CD4-positive, alpha-beta memory T cell (primary cell): Measurements from ENCODE around the gene SLX4IP. TPM values are rescaled to one million over a fixed set of nuclear protein-coding genes. Genes with fewer than 3 reads are reported as not detected.

ENCODE experiments used
- CTCF ChIA-PET: fragments of 350-600 bp; sonication (Branson Sonifier 250); formaldehyde crosslinking; loops from one replicate; lab custom pipeline; 2021; ENCODE audit warnings: inconsistent platforms; ENCODE audit not compliant: partially characterized antibody; lab: Charles Lee
- POLR2A ChIA-PET: fragments of 350-600 bp; sonication (Branson Sonifier 250); formaldehyde crosslinking; loops from one replicate; lab custom pipeline; 2021; ENCODE audit not compliant: partially characterized antibody; lab: Charles Lee
- DNase-seq, 5 donors: peaks; one replicate each; pipeline versions ENCODE4 v3.0.0 to v3.0.0-alpha.2; 2020 to 2022; ENCODE audit warnings: mixed read lengths in 1 of 5
- H3K27ac ChIP-seq: one replicate; pipeline ENCODE4 v1.7.0; 2013; ENCODE audit warnings: low read depth, low read length
- H3K27me3 ChIP-seq: 2 replicates; pipeline ENCODE4 v1.7.0; 2013; ENCODE audit warnings: mild to moderate bottlenecking, low read length, moderate library complexity; ENCODE audit not compliant: insufficient read depth
- H3K36me3 ChIP-seq: 2 replicates; pipeline ENCODE4 v1.7.0; 2013; ENCODE audit warnings: mild to moderate bottlenecking, low read length, moderate library complexity; ENCODE audit not compliant: insufficient read depth
- H3K4me1 ChIP-seq: 2 replicates; pipeline ENCODE4 v1.7.0; 2013; ENCODE audit warnings: mild to moderate bottlenecking, low read length, moderate library complexity; ENCODE audit not compliant: insufficient read depth
- H3K4me3 ChIP-seq, 2 donors: one replicate each; pipeline ENCODE4 v1.7.0; 2013; ENCODE audit warnings: low read length in 2 of 2, mild to moderate bottlenecking in 1 of 2
- H3K9me3 ChIP-seq, 2 donors: one replicate each; pipeline ENCODE4 v1.7.0; 2013; ENCODE audit warnings: low read length in 2 of 2, control low read depth in 1 of 2; ENCODE audit not compliant: control insufficient read depth in 1 of 2
- H3K27ac Mint-ChIP-seq, 7 donors: one replicate each; pipeline ENCODE4 v1.8.0; 2020 to 2021; ENCODE audit warnings: mixed read lengths in 7 of 7, mild to moderate bottlenecking in 6 of 7, inconsistent platforms in 3 of 7, moderate library complexity in 3 of 7
- H3K27me3 Mint-ChIP-seq, 2 donors: one replicate each; pipeline ENCODE4 v1.8.0; 2020 to 2021; ENCODE audit warnings: mixed read lengths in 2 of 2
- H3K36me3 Mint-ChIP-seq, 2 donors: one replicate each; pipeline ENCODE4 v1.8.0; 2020 to 2021; ENCODE audit warnings: mixed read lengths in 2 of 2, inconsistent platforms in 1 of 2, mild to moderate bottlenecking in 1 of 2
- H3K4me1 Mint-ChIP-seq, 4 donors: one replicate each; pipeline ENCODE4 v1.8.0; 2020 to 2021; ENCODE audit warnings: mixed read lengths in 4 of 4, mild to moderate bottlenecking in 1 of 4
- H3K4me3 Mint-ChIP-seq, 8 donors: one replicate each; pipeline ENCODE4 v1.8.0; 2020 to 2021; ENCODE audit warnings: mixed read lengths in 8 of 8, mild to moderate bottlenecking in 7 of 8, moderate library complexity in 6 of 8, inconsistent platforms in 3 of 8
- H3K9me3 Mint-ChIP-seq, 8 donors: one replicate each; pipeline ENCODE4 v1.8.0; 2020 to 2021; ENCODE audit warnings: mixed read lengths in 8 of 8, mild to moderate bottlenecking in 5 of 8, inconsistent platforms in 3 of 8, moderate library complexity in 1 of 8
- intact Hi-C: fragments of 100-400 bp; cut with micrococcal nuclease; formaldehyde crosslinking; loops from one replicate; pipeline ENCODE4 v1.15.1; 2023
- polyA plus RNA-seq, 2 donors: library from polyadenylated mRNA; unstranded; fragments of 300-500 nt; fragmentation: Illumina TruSeq; gene quantifications; one replicate each; pipeline ENCODE4 v1.2.3, GENCODE V29; 2021
- total RNA-seq, 2 experiments: library from RNA; stranded (reverse); gene quantifications; one replicate each; pipeline ENCODE4 v1.2.3, GENCODE V29; 2021

The SLX4IP gene
- total and polyA plus RNA-seq, 4 experiments from 2014 or later = 1.5 to 6.6 (median 4.0) TPM

GRCh38 chr20:10671919-10672623 lies 237.0 kb downstream of the SLX4IP start:
- Histone ChIP-seq H3K27me3 (peaks cover 11% of the 10 kb centered on the region), H3K4me3 (peak overlapping the region; percentile 36 to 38), H3K36me3 (no peaks in the 10 kb centered on the region), H3K9me3 (no peaks in the 10 kb centered on the region), H3K27ac (no peak overlapping the region), H3K4me1 (peaks cover 17% of the 10 kb centered on the region)
- Mint-ChIP-seq H3K4me1 (peaks cover 4 to 35% (median 21%) of the 10 kb centered on the region in 4 donors), H3K4me3 (peak overlapping the region; percentile 77 to 85 (median 82)), H3K27me3 (peaks cover 37 to 52% of the 10 kb centered on the region in 2 donors), H3K36me3 (no peaks in the 10 kb centered on the region), H3K27ac (peak overlapping the region in 2 of 7 donors; percentile 48 to 66), H3K9me3 (peaks cover 0 to 2% (median 0%) of the 10 kb centered on the region in 8 donors)
- POLR2A ChIA-PET = no interaction called here
- intact Hi-C loops = no loop called here
- CTCF ChIA-PET = no interaction called here
- DNase-seq = no peak

DNA sequence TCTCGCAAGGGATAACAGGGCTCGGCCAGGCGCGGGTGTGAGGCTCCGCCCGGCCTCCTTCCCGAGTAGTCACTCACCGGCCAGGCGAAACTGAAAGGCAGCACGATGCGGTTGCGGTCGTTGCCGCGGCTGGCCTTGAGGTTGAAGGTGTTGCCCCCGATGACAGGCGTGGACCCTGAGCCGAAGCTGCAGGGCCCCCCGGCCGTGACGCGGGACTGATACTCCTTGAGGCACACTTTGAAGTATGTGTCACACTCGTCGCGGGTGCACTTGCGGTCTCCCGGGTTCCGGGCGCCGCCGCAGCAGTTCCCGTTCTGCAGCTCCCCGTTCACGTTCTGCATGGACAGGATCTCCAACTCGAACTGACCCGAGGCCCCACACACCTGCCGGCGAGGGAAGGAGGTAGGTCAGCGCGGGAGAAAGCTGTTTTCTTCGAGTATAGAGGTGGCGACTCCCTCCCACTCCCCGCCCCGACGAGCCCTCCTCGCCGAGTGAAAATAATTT lies 237.6 kb downstream of the SLX4IP start:
- peak overlapping the region in 3 of 7 donors; percentile 24 to 66 (median 48) for H3K27ac Mint-ChIP-seq
- Histone ChIP-seq H3K27ac (no peak overlapping the region), H3K27me3 (peaks cover 11% of the 10 kb centered on the region), H3K4me3 (peak overlapping the region; percentile 36 to 38), H3K4me1 (peaks cover 17% of the 10 kb centered on the region), H3K9me3 (no peaks in the 10 kb centered on the region), H3K36me3 (no peaks in the 10 kb centered on the region)
- H3K36me3 Mint-ChIP-seq = no peaks in the 10 kb centered on the region
- peaks cover 4 to 35% (median 21%) of the 10 kb centered on the region in 4 donors for H3K4me1 Mint-ChIP-seq
- intact Hi-C loops = no loop called here
- POLR2A ChIA-PET = no interaction called here
- peak in 3 of 5 donors; percentile 12 to 54 (median 31) for DNase-seq
- CTCF ChIA-PET = no interaction called here
- H3K27me3 Mint-ChIP-seq = peaks cover 37 to 52% of the 10 kb centered on the region in 2 donors
- peaks cover 0 to 2% (median 0%) of the 10 kb centered on the region in 8 donors for H3K9me3 Mint-ChIP-seq
- H3K4me3 Mint-ChIP-seq = peak overlapping the region; percentile 77 to 85 (median 82)

- H3K27me3 Mint-ChIP-seq = peaks cover 40 to 53% of the 10 kb centered on the region in 2 donors
- ChIA-PET CTCF (interaction anchor here (0.9 kb wide), 1 partner anchor 16 kb away, joined by 3 read pairs; no protein-coding TSS in a partner anchor), POLR2A (no interaction called here)
- H3K4me3 Mint-ChIP-seq = peak overlapping the region; percentile 77 to 87 (median 84)
- Histone ChIP-seq H3K4me3 (peak overlapping the region in 1 of 2 donors; percentile 38), H3K9me3 (no peaks in the 10 kb centered on the region), H3K27me3 (peaks cover 11% of the 10 kb centered on the region), H3K36me3 (no peaks in the 10 kb centered on the region), H3K27ac (no peak overlapping the region), H3K4me1 (peaks cover 17% of the 10 kb centered on the region)
- H3K27ac Mint-ChIP-seq = peak overlapping the region in 1 of 7 donors; percentile 84
- peaks cover 4 to 35% (median 21%) of the 10 kb centered on the region in 4 donors for H3K4me1 Mint-ChIP-seq
- peaks cover 0 to 2% (median 0%) of the 10 kb centered on the region in 8 donors for H3K9me3 Mint-ChIP-seq
- no peak for DNase-seq
- intact Hi-C loops = no loop called here
- no peaks in the 10 kb centered on the region for H3K36me3 Mint-ChIP-seq
These were observed 238.2 kb downstream of the SLX4IP start for GRCh38 chr20:10673176-10673841.

DNA sequence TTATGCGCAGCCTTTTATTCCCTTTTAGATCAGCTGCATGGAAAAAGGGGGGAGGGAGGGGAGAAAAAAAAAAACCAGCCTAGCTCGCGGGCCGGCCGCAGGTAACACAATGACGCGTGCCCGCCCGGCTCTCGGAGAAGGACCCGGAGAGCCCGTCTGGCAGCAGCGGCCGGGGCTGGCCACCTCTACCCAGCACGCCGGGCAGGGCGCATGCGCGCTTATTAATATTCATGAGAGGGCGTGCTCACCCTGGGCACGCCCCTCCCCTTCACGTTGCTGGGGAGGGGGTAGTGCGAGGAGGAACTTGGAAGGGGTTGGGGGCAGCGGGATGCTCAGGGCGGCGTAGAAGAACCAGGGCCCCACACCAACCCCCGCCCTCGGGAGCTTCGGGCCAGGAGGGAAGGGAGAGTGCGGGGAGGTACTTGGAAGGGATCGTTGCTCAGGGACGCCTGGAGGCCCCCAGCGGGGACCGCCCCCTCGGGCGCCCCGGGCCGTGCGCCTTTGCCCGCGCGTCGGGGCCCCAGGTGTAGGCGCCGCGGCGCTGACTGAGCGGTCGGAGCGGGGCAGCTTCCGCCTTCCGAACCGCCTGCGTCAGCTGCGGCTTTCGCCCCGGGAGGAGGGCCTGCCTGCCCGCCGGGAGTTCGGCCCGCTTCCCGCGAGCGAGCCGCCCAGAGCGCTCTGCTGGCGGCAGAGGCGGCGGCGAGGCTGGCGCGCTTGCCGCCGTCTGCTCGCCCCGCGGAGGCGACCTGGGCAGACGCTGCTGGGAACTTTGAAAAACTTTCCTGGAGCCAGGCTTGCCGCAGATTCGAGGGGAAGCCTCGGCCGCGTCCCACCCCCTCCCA lies 239.0 kb downstream of the SLX4IP start, which contains the start of gene JAG1:
TSS of gene JAG1 (minus strand) at position 158 of the 842 bp plus-strand sequence. CDS start 469 bp downstream, outside the sequence.
- Histone ChIP-seq H3K27me3 (peaks cover 11% of the 10 kb centered on the region), H3K9me3 (no peaks in the 10 kb centered on the region), H3K4me1 (peaks cover 17% of the 10 kb centered on the region), H3K27ac (no peak within 1 kb of the TSS), H3K36me3 (no peaks in the 10 kb centered on the region), H3K4me3 (peak within 1 kb of the TSS in 1 of 2 donors; percentile 38)
- Mint-ChIP-seq H3K36me3 (no peaks in the 10 kb centered on the region), H3K9me3 (peaks cover 0 to 2% (median 0%) of the 10 kb centered on the region in 8 donors), H3K27me3 (peaks cover 45 to 55% of the 10 kb centered on the region in 2 donors), H3K4me3 (peak within 1 kb of the TSS; percentile 77 to 87 (median 84)), H3K27ac (peak within 1 kb of the TSS in 3 of 7 donors; percentile 53 to 84 (median 61)), H3K4me1 (peaks cover 4 to 35% (median 21%) of the 10 kb centered on the region in 4 donors)
- CTCF ChIA-PET = interaction anchor here (0.9 kb wide), 1 partner anchor 15 kb away, joined by 3 read pairs; no protein-coding TSS in a partner anchor
- intact Hi-C loops = no loop called here
- POLR2A ChIA-PET = no interaction called here
- DNase-seq = peak; percentile 18 to 67 (median 38)

DNA sequence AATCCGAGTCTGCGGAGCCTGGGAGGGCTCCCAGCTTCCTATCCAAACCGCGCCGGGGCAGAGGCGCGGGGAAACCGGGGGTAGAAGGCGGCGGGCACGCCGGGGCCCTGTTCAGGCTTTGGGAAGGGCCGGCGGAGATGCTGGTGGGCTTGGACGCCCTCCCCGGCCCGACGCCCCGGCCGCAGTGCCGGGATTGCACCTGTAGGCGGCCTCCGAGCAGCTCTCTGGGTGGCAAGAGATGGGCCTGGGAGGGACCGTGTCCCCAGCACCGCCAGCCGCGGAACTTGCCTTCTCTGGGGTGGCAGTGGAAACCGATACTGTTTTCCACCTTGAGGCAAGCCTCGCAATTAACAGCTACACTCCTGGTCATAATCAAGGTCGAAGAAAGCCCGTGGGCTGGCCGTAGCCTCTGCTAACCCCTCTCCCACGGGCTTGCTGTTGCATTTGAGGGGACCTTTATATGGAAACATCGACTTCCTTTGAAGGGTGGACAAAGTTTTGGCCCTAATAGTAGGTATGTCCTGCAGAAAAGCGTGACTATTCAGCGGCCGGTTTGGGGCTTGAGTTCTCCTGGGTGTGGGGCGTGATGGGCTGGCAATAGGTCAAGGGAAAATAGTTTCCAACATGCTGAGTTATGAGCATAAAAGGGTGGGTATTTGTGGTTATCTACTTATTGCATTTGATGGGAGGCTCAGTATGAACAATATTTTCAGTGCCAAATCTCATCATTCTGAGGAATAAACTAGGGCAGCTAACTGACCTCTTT lies 239.8 kb downstream of the SLX4IP start:
- H3K27ac Mint-ChIP-seq = no peak overlapping the region
- Histone ChIP-seq H3K4me3 (no peak overlapping the region), H3K27me3 (peaks cover 11% of the 10 kb centered on the region), H3K36me3 (no peaks in the 10 kb centered on the region), H3K4me1 (peaks cover 17% of the 10 kb centered on the region), H3K27ac (no peak overlapping the region), H3K9me3 (no peaks in the 10 kb centered on the region)
- CTCF ChIA-PET = no interaction called here
- intact Hi-C loops = no loop called here
- H3K27me3 Mint-ChIP-seq = peaks cover 42 to 49% of the 10 kb centered on the region in 2 donors
- peaks cover 4 to 35% (median 21%) of the 10 kb centered on the region in 4 donors for H3K4me1 Mint-ChIP-seq
- peaks cover 0 to 2% (median 0%) of the 10 kb centered on the region in 8 donors for H3K9me3 Mint-ChIP-seq
- H3K4me3 Mint-ChIP-seq = peak overlapping the region; percentile 47 to 88 (median 82)
- no peaks in the 10 kb centered on the region for H3K36me3 Mint-ChIP-seq
- DNase-seq = peak in 1 of 5 donors; percentile 31
- POLR2A ChIA-PET = no interaction called here

DNA sequence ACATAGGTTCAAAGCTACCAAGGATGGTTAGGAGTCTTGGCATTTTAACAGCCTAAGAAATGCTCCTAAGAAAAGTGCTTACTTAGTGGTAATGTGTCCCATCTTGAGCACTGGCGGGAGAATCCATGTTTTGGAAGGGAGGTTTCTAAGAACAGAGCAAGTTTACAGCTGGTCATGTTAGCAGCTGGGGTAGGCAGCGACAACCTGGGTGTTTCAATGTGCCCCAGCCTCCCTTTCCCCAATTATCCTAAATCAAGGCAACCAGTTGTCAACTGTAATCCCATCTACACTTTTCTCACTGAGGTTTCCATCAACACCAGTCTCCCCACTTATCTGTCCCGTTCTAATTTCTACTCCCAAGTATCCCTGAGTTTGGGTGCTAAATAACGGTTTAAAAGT lies 240.3 kb downstream of the SLX4IP start:
- no peak overlapping the region for H3K27ac Mint-ChIP-seq
- intact Hi-C loops = no loop called here
- H3K4me1 Mint-ChIP-seq = peaks cover 4 to 33% (median 19%) of the 10 kb centered on the region in 4 donors
- H3K27me3 Mint-ChIP-seq = peaks cover 36 to 44% of the 10 kb centered on the region in 2 donors
- ChIA-PET POLR2A (no interaction called here), CTCF (interaction anchor here (0.7 kb wide), 1 partner anchor 12 kb away, joined by 4 read pairs; no protein-coding TSS in a partner anchor)
- peaks cover 17% of the 10 kb centered on the region for H3K4me1 ChIP-seq
- H3K4me3 ChIP-seq = no peak overlapping the region
- H3K9me3 ChIP-seq = no peaks in the 10 kb centered on the region
- peaks cover 0 to 2% (median 0%) of the 10 kb centered on the region in 8 donors for H3K9me3 Mint-ChIP-seq
- no peaks in the 10 kb centered on the region for H3K36me3 ChIP-seq
- peak overlapping the region; percentile 68 to 88 (median 82) for H3K4me3 Mint-ChIP-seq
- no peak overlapping the region for H3K27ac ChIP-seq
- H3K27me3 ChIP-seq = peaks cover 11% of the 10 kb centered on the region
- H3K36me3 Mint-ChIP-seq = no peaks in the 10 kb centered on the region
- DNase-seq = no peak
